H9 (cell line): Measurements from ENCODE around the gene CDHR2. TPM values are rescaled to one million over a fixed set of nuclear protein-coding genes. Genes with fewer than 3 reads are reported as not detected.

Source experiments
- DNase-seq: peaks from one replicate; pipeline ENCODE4 v3.0.0-alpha.2; 2017
- H2AFZ ChIP-seq: one replicate; pipeline ENCODE4 v1.6.1; 2013; ENCODE audit warnings: mild to moderate bottlenecking, low read length, control low read depth, moderate library complexity
- H2AK5ac ChIP-seq: 2 replicates; pipeline ENCODE4 v1.6.1; 2013; ENCODE audit warnings: low read length, control low read depth, mixed read lengths; ENCODE audit not compliant: insufficient read length
- H2BK120ac ChIP-seq: one replicate; pipeline ENCODE4 v1.6.1; 2013; ENCODE audit warnings: low read depth, mild to moderate bottlenecking, low read length, control low read depth, inconsistent platforms; ENCODE audit not compliant: poor library complexity, severe bottlenecking
- H2BK12ac ChIP-seq: 2 replicates; pipeline ENCODE4 v1.6.1; 2013; ENCODE audit warnings: low read length, control low read depth, mixed read lengths, low read depth; ENCODE audit not compliant: insufficient read length
- H2BK15ac ChIP-seq: 2 replicates; pipeline ENCODE4 v1.6.1; 2013; ENCODE audit warnings: low read depth, low read length, control low read depth
- H2BK20ac ChIP-seq: one replicate; pipeline ENCODE4 v1.6.1; 2013; ENCODE audit warnings: low read depth, mild to moderate bottlenecking, low read length, control low read depth, inconsistent platforms; ENCODE audit not compliant: poor library complexity, severe bottlenecking
- H2BK5ac ChIP-seq: 2 replicates; pipeline ENCODE4 v1.6.1; 2013; ENCODE audit warnings: low read length, control low read depth, mixed read lengths; ENCODE audit not compliant: insufficient read length
- H3K14ac ChIP-seq: 2 replicates; pipeline ENCODE4 v1.6.1; 2013; ENCODE audit warnings: low read length, control low read depth; ENCODE audit not compliant: insufficient read depth
- H3K18ac ChIP-seq: 2 replicates; pipeline ENCODE4 v1.6.1; 2013; ENCODE audit warnings: low read depth, mild to moderate bottlenecking, mixed read lengths, low read length, control low read depth; ENCODE audit not compliant: insufficient read length
- H3K23ac ChIP-seq: 2 replicates; pipeline ENCODE4 v1.6.1; 2013; ENCODE audit warnings: low read length, control low read depth, mixed read lengths, low read depth; ENCODE audit not compliant: insufficient read length
- H3K23me2 ChIP-seq: 2 replicates; pipeline ENCODE4 v1.6.1; 2013; ENCODE audit warnings: low read depth, mild to moderate bottlenecking, mixed read lengths, low read length, control low read depth; ENCODE audit not compliant: insufficient read length, poor library complexity, severe bottlenecking
- H3K27ac ChIP-seq: 2 replicates; pipeline ENCODE4 v1.5.1; 2013; ENCODE audit warnings: low read length, control low read depth, mixed read lengths, low read depth; ENCODE audit not compliant: insufficient read length
- H3K27me3 ChIP-seq: 2 replicates; pipeline ENCODE4 v1.6.1; 2013; ENCODE audit warnings: low read length, control low read depth, inconsistent platforms; ENCODE audit not compliant: insufficient read depth
- H3K4ac ChIP-seq: 2 replicates; pipeline ENCODE4 v1.6.1; 2013; ENCODE audit warnings: low read depth, mild to moderate bottlenecking, control low read depth, inconsistent platforms, low read length, moderate library complexity
- H3K4me1 ChIP-seq: 2 replicates; pipeline ENCODE4 v1.6.1; 2013; ENCODE audit warnings: low read length, control low read depth, inconsistent platforms; ENCODE audit not compliant: insufficient read depth
- H3K4me2 ChIP-seq: 2 replicates; pipeline ENCODE4 v1.6.1; 2013; ENCODE audit warnings: low read length, control low read depth, mixed read lengths; ENCODE audit not compliant: insufficient read length, insufficient read depth
- H3K56ac ChIP-seq: 2 replicates; pipeline ENCODE4 v1.6.1; 2013; ENCODE audit warnings: low read depth, mild to moderate bottlenecking, mixed read lengths, low read length, control low read depth; ENCODE audit not compliant: insufficient read length
- H3K79me1 ChIP-seq: 2 replicates; pipeline ENCODE4 v1.6.1; 2013; ENCODE audit warnings: low read depth, mild to moderate bottlenecking, moderate library complexity, low read length, control low read depth, inconsistent platforms; ENCODE audit not compliant: insufficient read depth, poor library complexity, severe bottlenecking
- H3K79me2 ChIP-seq: 2 replicates; pipeline ENCODE4 v1.6.1; 2013; ENCODE audit warnings: low read length, control low read depth, inconsistent platforms; ENCODE audit not compliant: insufficient read depth
- H3K9ac ChIP-seq: 2 replicates; pipeline ENCODE4 v1.6.1; 2013; ENCODE audit warnings: low read length, control low read depth, mixed read lengths; ENCODE audit not compliant: insufficient read length; ENCODE audit errors: extremely low read depth
- H3K9me3 ChIP-seq: one replicate; pipeline ENCODE4 v1.6.1; 2013; ENCODE audit warnings: low read depth, low read length, inconsistent platforms; ENCODE audit not compliant: control insufficient read depth
- H3T11ph ChIP-seq: one replicate; pipeline ENCODE4 v1.6.1; 2013; ENCODE audit warnings: mild to moderate bottlenecking, low read length, control low read depth, inconsistent platforms
- H4K20me1 ChIP-seq: one replicate; pipeline ENCODE4 v1.6.1; 2013; ENCODE audit not compliant: control insufficient read depth, insufficient read length, insufficient read depth
- H4K5ac ChIP-seq: 2 replicates; pipeline ENCODE4 v1.6.1; 2013; ENCODE audit warnings: low read depth, mild to moderate bottlenecking, mixed read lengths, low read length, control low read depth; ENCODE audit not compliant: insufficient read length
- H4K8ac ChIP-seq: replicated peaks from 2 replicates; pipeline ENCODE4 v1.6.1; 2013; ENCODE audit warnings: low read length, control low read depth, mixed read lengths, low read depth; ENCODE audit not compliant: insufficient read length
- H4K91ac ChIP-seq: 2 replicates; pipeline ENCODE4 v1.6.1; 2013; ENCODE audit warnings: low read depth, mild to moderate bottlenecking, moderate library complexity, mixed read lengths, low read length, control low read depth; ENCODE audit not compliant: insufficient read length
- H3K27ac Mint-ChIP-seq, 3 experiments: 2 replicates in 2 of 3; 3 replicates in 1 of 3; pipeline ENCODE4 v1.8.0; 2020 to 2021; ENCODE audit warnings: mixed read lengths in 3 of 3, mild to moderate bottlenecking in 1 of 3, moderate library complexity in 1 of 3
- H3K27me3 Mint-ChIP-seq: 2 replicates; pipeline ENCODE4 v1.8.0; 2021; ENCODE audit warnings: low read depth, mild to moderate bottlenecking, moderate library complexity, mixed read lengths
- H3K36me3 Mint-ChIP-seq, 3 experiments: 2 replicates in 2 of 3; 3 replicates in 1 of 3; pipeline ENCODE4 v1.8.0; 2020 to 2021; ENCODE audit warnings: low read depth in 3 of 3, mixed read lengths in 3 of 3; ENCODE audit not compliant: insufficient read depth in 1 of 3
- H3K4me1 Mint-ChIP-seq, 2 experiments: 2 replicates each; pipeline ENCODE4 v1.8.0; 2020; ENCODE audit warnings: mixed read lengths in 2 of 2
- H3K4me3 Mint-ChIP-seq, 2 experiments: 2 replicates in 1 of 2; 3 replicates in 1 of 2; pipeline ENCODE4 v1.8.0; 2020 to 2021; ENCODE audit warnings: mild to moderate bottlenecking in 2 of 2, mixed read lengths in 2 of 2, moderate library complexity in 1 of 2
- H3K9me3 Mint-ChIP-seq, 2 experiments: 2 replicates in 1 of 2; 3 replicates in 1 of 2; pipeline ENCODE4 v1.8.0; 2020; ENCODE audit warnings: mild to moderate bottlenecking in 2 of 2, mixed read lengths in 2 of 2, moderate library complexity in 1 of 2
- CTCF ChIP-seq: fragments of 200-600 bp; sonication (generic); conservative IDR thresholded peaks from 3 replicates; pipeline ENCODE4 v1.8.0; 2021; ENCODE audit warnings: antibody characterized with exemption, mild to moderate bottlenecking
- WGBS: extraction: QIAGEN DNeasy Blood & Tissue Kit; methylation state at CpG from one replicate; pipeline ENCODE4 v1.1.7; 2013; ENCODE audit warnings: missing lambda C conversion rate, low lambda C conversion rate, mixed read lengths; ENCODE audit not compliant: insufficient read length; ENCODE audit errors: extremely low coverage; 5-methylcytosine and 5-hydroxymethylcytosine counted together
- total RNA-seq: library from RNA; stranded (reverse); gene quantifications from 2 replicates; pipeline ENCODE4 v1.2.1, GENCODE V29; 2021

The CDHR2 gene
- total RNA-seq, 1 experiment from 2014 or later, result 0.90 TPM

- Histone ChIP-seq H3K27me3 (no peaks in the 10 kb centered on the region), H3K56ac (no peak overlapping the region), H3K14ac (no peak overlapping the region), H3K23me2 (peaks cover 12% of the 10 kb centered on the region), H2BK15ac (no peak overlapping the region), H4K5ac (no peak overlapping the region), H2BK5ac (no peak overlapping the region), H3T11ph (no peak overlapping the region), H2AK5ac (no peak overlapping the region), H3K4ac (no peak overlapping the region), H4K20me1 (peaks cover 2% of the 10 kb centered on the region), H4K91ac (no peak overlapping the region), H3K79me2 (no peaks in the 10 kb centered on the region), H3K9ac (no peak overlapping the region), H2BK20ac (no peak overlapping the region), H3K79me1 (no peaks in the 10 kb centered on the region), H2AFZ (no peak overlapping the region), H2BK120ac (no peak overlapping the region), H3K23ac (no peak overlapping the region), H3K4me2 (no peak overlapping the region), H3K27ac (no peak overlapping the region), H4K8ac (no peak overlapping the region), H2BK12ac (no peak overlapping the region), H3K18ac (no peak overlapping the region), H3K9me3 (no peaks in the 10 kb centered on the region), H3K4me1 (peaks cover 6% of the 10 kb centered on the region; the same call in 1 of the 2 replicates)
- no peak for TF ChIP-seq CTCF
- no peak for DNase-seq
- Mint-ChIP-seq H3K4me3 (no peak overlapping the region), H3K4me1 (peaks cover 22 to 24% of the 10 kb centered on the region in 2 experiments), H3K27ac (no peak overlapping the region), H3K9me3 (no peaks in the 10 kb centered on the region), H3K36me3 (peaks cover 0 to 2% (median 2%) of the 10 kb centered on the region in 3 experiments; a peak in 3 of 7 replicates), H3K27me3 (peaks cover 1% of the 10 kb centered on the region; the same call in 1 of the 2 replicates)
- no CpG with 5 or more reads among the region's 13 CpGs for WGBS
Measured at GRCh38 chr5:176545737-176546509, 3.2 kb upstream of the CDHR2 start.
